Retinal pigment epithelial cell (primary cell): ENCODE results near the gene RMND1.

Experiments used
- DNase-seq: peaks from one replicate; pipeline ENCODE4 v3.0.0-alpha.2; 2010; ENCODE audit warnings: low read depth
- H3K4me3 ChIP-seq: 2 replicates; pipeline ENCODE4 v1.5.1; 2011; ENCODE audit warnings: mild to moderate bottlenecking, low read length, control low read depth, moderate library complexity
- TF ChIP-seq, protein P1 (sequence below): conservative IDR thresholded peaks from 2 replicates; pipeline ENCODE4 v1.5.1; 2011; ENCODE audit warnings: low read depth, low read length, control low read depth, inconsistent platforms

Gene RMND1

DNA sequence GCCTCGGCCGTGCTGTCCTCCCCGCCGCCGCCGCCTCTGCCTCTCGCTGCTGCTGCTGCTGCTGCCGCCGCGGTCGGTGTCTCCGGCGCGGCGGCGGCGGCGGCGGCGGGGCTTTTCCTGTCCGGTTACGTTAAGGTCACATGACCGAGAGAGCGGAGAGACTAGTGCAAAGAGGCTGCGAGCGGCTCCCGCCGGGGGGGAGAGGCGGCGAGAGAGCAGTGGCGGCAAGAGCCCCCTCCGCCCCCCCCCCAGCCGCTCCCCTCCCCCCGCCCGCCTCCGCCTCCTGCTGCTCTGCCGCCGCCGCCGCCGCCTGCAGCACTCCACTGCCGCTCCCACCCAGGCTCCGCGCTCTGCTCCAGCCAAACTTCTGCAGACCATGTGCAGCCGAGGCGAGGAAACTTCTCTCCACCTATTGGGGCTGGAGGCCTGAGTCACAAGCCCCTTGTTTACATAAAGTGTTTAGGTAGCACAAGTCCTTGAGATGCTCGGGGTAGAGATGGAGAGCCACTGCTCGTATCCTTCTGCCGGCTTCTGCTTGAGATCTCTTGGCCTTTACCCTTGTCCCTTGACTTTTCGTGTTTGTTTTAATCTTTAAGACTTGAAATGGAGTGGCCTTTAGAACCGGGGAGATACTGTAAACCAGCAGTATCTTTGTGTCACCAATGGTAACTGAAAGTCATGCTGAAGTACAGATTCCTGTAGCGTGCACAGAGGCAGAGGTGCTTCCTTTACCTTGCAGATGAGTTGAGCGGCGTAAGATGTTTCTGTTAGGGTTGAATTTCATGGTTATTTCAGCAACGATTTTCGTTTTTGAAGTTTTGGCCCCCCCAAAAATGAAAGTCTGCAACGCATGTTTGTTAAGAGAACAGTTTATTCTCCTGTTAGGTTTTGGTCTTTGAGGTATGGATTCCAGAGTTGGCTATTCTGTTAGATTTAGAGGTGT is 60.2 kb downstream of the RMND1 start, which contains the start of gene ZBTB2:
ZBTB2 (minus strand) TSS at position 89 of the 943 bp plus-strand sequence. CDS start 17,922 bp downstream, outside the sequence.
- TF ChIP-seq, protein P1, sequence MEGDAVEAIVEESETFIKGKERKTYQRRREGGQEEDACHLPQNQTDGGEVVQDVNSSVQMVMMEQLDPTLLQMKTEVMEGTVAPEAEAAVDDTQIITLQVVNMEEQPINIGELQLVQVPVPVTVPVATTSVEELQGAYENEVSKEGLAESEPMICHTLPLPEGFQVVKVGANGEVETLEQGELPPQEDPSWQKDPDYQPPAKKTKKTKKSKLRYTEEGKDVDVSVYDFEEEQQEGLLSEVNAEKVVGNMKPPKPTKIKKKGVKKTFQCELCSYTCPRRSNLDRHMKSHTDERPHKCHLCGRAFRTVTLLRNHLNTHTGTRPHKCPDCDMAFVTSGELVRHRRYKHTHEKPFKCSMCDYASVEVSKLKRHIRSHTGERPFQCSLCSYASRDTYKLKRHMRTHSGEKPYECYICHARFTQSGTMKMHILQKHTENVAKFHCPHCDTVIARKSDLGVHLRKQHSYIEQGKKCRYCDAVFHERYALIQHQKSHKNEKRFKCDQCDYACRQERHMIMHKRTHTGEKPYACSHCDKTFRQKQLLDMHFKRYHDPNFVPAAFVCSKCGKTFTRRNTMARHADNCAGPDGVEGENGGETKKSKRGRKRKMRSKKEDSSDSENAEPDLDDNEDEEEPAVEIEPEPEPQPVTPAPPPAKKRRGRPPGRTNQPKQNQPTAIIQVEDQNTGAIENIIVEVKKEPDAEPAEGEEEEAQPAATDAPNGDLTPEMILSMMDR: no peak
- peak within 1 kb of the TSS; percentile 60 for H3K4me3 ChIP-seq
- peak; percentile 46 for DNase-seq

DNA sequence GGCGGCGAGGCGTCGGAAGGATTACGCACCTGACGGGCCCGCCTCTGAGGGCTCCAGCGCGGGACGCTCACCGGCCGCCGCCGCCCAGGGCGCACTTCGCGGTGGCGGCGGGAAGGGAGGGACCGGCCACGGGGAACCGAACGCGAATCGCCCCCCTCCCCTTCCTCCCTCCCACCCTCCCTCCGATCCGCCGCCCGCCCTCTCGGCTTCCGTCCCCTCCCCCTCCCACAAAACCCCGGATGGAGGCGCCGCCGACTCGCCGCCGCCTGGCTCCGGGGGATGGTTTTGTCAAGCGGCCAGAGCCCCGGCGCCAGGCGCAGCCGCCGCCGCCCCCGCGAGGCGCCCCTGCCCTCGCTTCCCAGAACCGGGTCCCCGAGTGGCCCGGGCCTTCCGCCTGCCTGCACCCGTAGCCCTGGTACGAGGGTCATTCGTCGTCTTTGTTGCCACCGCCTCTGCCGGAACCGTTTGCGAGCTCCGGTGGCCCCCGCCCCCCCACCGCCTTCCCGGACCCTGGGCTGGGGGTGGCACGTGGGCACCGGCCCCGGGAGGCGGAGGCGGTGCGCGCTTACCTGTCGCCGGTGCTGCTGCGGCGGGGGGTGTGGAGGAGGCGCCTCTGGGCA is 61.0 kb downstream of the RMND1 start:
- peak overlapping the region; percentile 60 for H3K4me3 ChIP-seq
- peak; percentile 16 for DNase-seq
- TF ChIP-seq, protein P1: no peak

DNA sequence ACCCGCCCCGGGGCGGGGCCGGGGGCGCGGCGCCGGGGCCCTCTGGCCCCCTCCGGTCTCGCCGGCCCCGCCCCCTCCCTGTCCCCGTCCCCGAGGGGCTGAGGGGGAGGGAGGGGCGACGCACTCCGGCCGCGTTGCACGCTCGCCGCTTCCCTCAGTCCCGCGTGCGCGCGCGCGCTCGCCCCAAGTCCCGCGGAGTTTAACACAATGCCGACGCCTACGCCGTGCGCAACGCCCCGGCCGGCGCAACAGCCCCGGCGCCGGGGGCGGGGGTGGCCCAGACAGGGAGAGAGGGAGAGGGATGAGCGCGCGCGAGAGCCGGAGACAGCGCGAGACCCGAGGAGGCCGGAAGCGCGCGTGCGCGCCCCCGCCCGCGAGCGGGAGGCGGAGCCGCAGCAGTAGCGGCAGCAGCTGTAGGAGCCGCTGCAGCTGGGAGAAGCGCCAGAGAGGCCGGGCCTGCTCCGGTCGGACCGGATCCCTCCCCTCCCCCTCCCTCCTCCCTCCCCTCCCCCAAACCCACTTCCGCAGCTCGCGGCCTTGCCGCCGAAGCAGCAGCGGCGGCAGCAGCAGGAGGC is 61.6 kb downstream of the RMND1 start:
- peak overlapping the region; percentile 60 for H3K4me3 ChIP-seq
- DNase-seq: peak; percentile 94
- TF ChIP-seq, protein P1: no peak

DNA sequence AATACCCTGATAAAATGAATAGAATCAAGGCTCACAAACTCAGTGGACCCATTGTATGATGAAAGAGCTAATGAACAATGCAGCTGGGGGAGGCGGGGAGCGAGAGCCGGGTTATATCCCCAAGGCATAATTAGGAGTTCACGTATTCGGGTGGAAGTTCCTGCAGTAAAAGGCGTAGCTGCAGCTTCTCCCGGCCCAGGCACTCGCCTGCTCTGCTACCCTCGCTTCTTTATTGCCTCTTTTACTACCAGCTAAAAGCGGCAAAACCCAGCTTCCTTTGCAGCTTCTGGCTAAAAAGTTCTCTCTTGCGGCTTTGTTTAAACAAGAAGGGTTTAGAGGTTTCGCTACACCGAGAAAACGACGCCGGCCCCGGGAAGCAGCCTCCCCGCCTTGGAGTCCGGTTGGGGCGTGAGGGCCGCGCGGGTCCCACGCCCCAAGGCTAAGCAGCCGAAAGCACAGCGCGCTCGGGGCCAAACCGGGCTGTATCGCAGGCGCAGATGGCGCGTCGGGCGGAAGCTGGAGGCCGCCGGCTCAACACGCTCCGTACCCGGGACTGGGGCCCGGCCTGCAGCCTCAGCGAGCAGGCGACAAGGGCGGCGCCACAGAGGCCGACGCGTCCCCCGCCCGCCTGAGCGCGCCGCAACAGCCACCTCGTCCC is 62.2 kb downstream of the RMND1 start:
- H3K4me3 ChIP-seq: peak overlapping the region; percentile 77
- DNase-seq: peak; percentile 26
- TF ChIP-seq, protein P1: no peak

DNA sequence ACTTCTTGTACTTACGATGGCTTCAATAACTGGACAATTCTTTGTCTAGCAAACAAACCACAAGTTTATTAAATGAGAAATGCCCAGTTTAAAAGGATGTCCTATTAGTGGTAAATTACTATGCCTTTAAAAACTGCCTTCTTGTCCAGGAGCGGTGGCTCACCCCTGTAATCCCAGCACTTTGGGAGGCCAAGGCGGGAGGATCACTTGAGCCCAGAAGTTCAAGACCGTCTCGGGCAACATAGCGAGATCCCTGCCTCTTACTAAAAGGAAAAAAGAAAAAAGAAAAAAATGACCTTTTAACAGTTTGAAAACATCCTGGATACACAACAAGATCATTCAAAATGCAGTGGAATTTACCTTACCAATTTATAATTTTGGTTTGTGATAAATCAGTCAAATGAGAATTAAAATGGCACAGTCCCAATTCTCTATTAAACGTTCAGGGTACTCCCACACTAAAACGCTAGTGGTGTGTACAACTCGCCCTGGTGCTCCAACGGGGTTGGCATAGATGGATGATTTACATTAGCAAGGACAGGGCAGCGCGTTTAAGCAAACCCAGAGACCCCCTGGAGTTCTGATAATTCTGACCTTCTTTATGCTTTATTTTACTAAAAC is 62.8 kb downstream of the RMND1 start:
- no peak for DNase-seq
- H3K4me3 ChIP-seq: peak overlapping the region; percentile 77
- TF ChIP-seq, protein P1: no peak

GRCh38 chr6:151388236-151388635 is 63.7 kb downstream of the RMND1 start:
- no peak for DNase-seq
- no peak overlapping the region for H3K4me3 ChIP-seq
- TF ChIP-seq, protein P1: no peak
